Measurements from ENCODE around the gene IL7R. TPM values are rescaled to one million over a fixed set of nuclear protein-coding genes. Genes with fewer than 3 reads are reported as not detected.

IL7R gene
- total and polyA plus RNA-seq, 2 experiments from 2014 or later, result not detected

GRCh38 chr5:35881758-35882157 lies 25.1 kb downstream of the IL7R start:
- no peak for TF ChIP-seq CTCF (IDR thresholded peaks at IDR 0.05; ENCODE audit: low read depth, low read length)
- H3K4me1 ChIP-seq (ENCODE audit: low read depth), result no peaks in the 10 kb centered on the region
- H3K9me3 ChIP-seq (ENCODE audit: low read depth), result no peaks in the 10 kb centered on the region
- no peaks in the 10 kb centered on the region for H3K36me3 ChIP-seq
- H3K27ac ChIP-seq, result no peak overlapping the region
- no peak for DNase-seq (ENCODE audit: low read depth in 1 of 2, low spot score in 1 of 2)
- no peak overlapping the region for H3K4me3 ChIP-seq
- H3K27me3 ChIP-seq, result no peaks in the 10 kb centered on the region

- H3K9me3 ChIP-seq (ENCODE audit: low read depth), result no peaks in the 10 kb centered on the region
- peak in 1 of 2 donors; percentile 75 for DNase-seq (ENCODE audit: low read depth in 1 of 2, low spot score in 1 of 2)
- H3K36me3 ChIP-seq, result no peaks in the 10 kb centered on the region
- TF ChIP-seq CTCF (IDR thresholded peaks at IDR 0.05; ENCODE audit: low read depth, low read length), result no peak
- H3K27me3 ChIP-seq, result no peaks in the 10 kb centered on the region
- H3K27ac ChIP-seq, result no peak overlapping the region
- no peaks in the 10 kb centered on the region for H3K4me1 ChIP-seq (ENCODE audit: low read depth)
- no peak overlapping the region for H3K4me3 ChIP-seq
Observed at GRCh38 chr5:35884191-35884769, 27.6 kb downstream of the IL7R start.

GRCh38 chr5:35884773-35885172 lies 28.1 kb downstream of the IL7R start:
- TF ChIP-seq CTCF (IDR thresholded peaks at IDR 0.05; ENCODE audit: low read depth, low read length), result no peak
- no peaks in the 10 kb centered on the region for H3K36me3 ChIP-seq

GRCh38 chr5:35886381-35886780 lies 29.7 kb downstream of the IL7R start:
- H3K27ac ChIP-seq, result no peak overlapping the region
- no peak for DNase-seq (ENCODE audit: low read depth in 1 of 2, low spot score in 1 of 2)
- no peaks in the 10 kb centered on the region for H3K27me3 ChIP-seq
- no peak for TF ChIP-seq CTCF (IDR thresholded peaks at IDR 0.05; ENCODE audit: low read depth, low read length)
- H3K9me3 ChIP-seq (ENCODE audit: low read depth), result no peaks in the 10 kb centered on the region
- no peaks in the 10 kb centered on the region for H3K4me1 ChIP-seq (ENCODE audit: low read depth)
- H3K4me3 ChIP-seq, result no peak overlapping the region
- H3K36me3 ChIP-seq, result no peaks in the 10 kb centered on the region

More at GRCh38 chr5:35884773-35885172, 28.1 kb downstream of the IL7R start:
- Histone ChIP-seq H3K27me3 (no peaks in the 10 kb centered on the region), H3K9me3 (ENCODE audit: low read depth) (no peaks in the 10 kb centered on the region), H3K4me3 (no peak overlapping the region), H3K27ac (no peak overlapping the region), H3K4me1 (ENCODE audit: low read depth) (no peaks in the 10 kb centered on the region)
- no peak for DNase-seq (ENCODE audit: low read depth in 1 of 2, low spot score in 1 of 2)

- Histone ChIP-seq H3K27me3 (no peaks in the 10 kb centered on the region), H3K4me1 (ENCODE audit: low read depth) (no peaks in the 10 kb centered on the region), H3K9me3 (ENCODE audit: low read depth) (no peaks in the 10 kb centered on the region), H3K4me3 (no peak overlapping the region), H3K36me3 (no peaks in the 10 kb centered on the region), H3K27ac (no peak overlapping the region)
- no peak for TF ChIP-seq CTCF (IDR thresholded peaks at IDR 0.05; ENCODE audit: low read depth, low read length)
- peak in 1 of 2 donors; percentile 37 for DNase-seq (ENCODE audit: low read depth in 1 of 2, low spot score in 1 of 2)
Observed at GRCh38 chr5:35887321-35888100, 30.8 kb downstream of the IL7R start.

Data from cardiac muscle cell (in vitro differentiated cells and primary cell).